Adrenal gland (tissue), 12 donors: ENCODE data around the gene GDPD1. TPM values are rescaled to one million over a fixed set of nuclear protein-coding genes. Genes with fewer than 3 reads are reported as not detected.

Experiments used
- DNase-seq, 7 donors: peaks; one replicate each; pipeline ENCODE4 v3.0.0-alpha.2; 2019 to 2020
- H3K27ac ChIP-seq, 5 donors: fragments of 200-600 bp; sonication (generic) in 4 of 5; 1 replicate in 3 of 5; 2 replicates in 2 of 5; pipeline versions ENCODE4 v1.5.1 to v1.8.0; 2016 to 2020; ENCODE audit warnings: mild to moderate bottlenecking in 1 of 5
- H3K27me3 ChIP-seq: fragments of 200-600 bp; 2 replicates; pipeline ENCODE4 v1.8.0; 2021
- H3K36me3 ChIP-seq, 2 donors: fragments of 200-600 bp; replicated peaks in 1 of 2; 1 replicate in 1 of 2; 2 replicates in 1 of 2; pipeline versions ENCODE4 v1.5.1 to v1.8.0; 2018 to 2022
- H3K4me1 ChIP-seq, 2 donors: fragments of 200-600 bp; replicated peaks in 1 of 2; 1 replicate in 1 of 2; 2 replicates in 1 of 2; pipeline versions ENCODE4 v1.5.1 to v1.8.0; 2018 to 2021
- H3K4me3 ChIP-seq, 4 donors: fragments of 200-600 bp; sonication (generic) in 3 of 4; one replicate each; pipeline ENCODE4 v1.5.1; 2016 to 2018
- H3K9me3 ChIP-seq, 3 donors: fragments of 200-600 bp; sonication (generic) in 1 of 3; replicated peaks in 1 of 3; 1 replicate in 2 of 3; 2 replicates in 1 of 3; pipeline versions ENCODE4 v1.5.1 to v1.8.0; 2016 to 2021
- CTCF ChIP-seq, 6 experiments: fragments of 450-650 bp in 4 of 6; fragments of 200-600 bp in 2 of 6; sonication (generic) in 1 of 6; IDR thresholded peaks; 1 replicate in 5 of 6; 2 replicates in 1 of 6; pipeline versions ENCODE4 v1.5.1 to v1.8.0; 2016 to 2021; ENCODE audit warnings: antibody characterized with exemption in 6 of 6, mild to moderate bottlenecking in 2 of 6, moderate library complexity in 1 of 6
- POLR2A ChIP-seq, 2 donors: fragments of 450-650 bp; IDR thresholded peaks; one replicate each; pipeline ENCODE4 v1.6.1; 2017; ENCODE audit warnings: antibody characterized with exemption in 2 of 2, mild to moderate bottlenecking in 2 of 2, moderate library complexity in 1 of 2
- WGBS, 4 donors: extraction: QIAGEN DNeasy Blood & Tissue Kit in 2 of 4; methylation state at CpG; one replicate each; pipeline versions ENCODE4 v1.1.5 to v1.1.7; 2013 to 2017; 5-methylcytosine and 5-hydroxymethylcytosine counted together
- intact Hi-C, 2 donors: fragments of 100-400 bp; cut with DNase I; formaldehyde crosslinking; loops; one replicate each; pipeline versions ENCODE4 v1.14.1 to v1.15.0; 2022 to 2023
- polyA plus RNA-seq, 3 donors: library from polyadenylated mRNA; stranded (reverse); fragments of 200-250 nt in 2 of 3; fragments of 350-450 nt in 1 of 3; fragmentation: Illumina TruSeq in 1 of 3; extraction: RNeasy Lipid Tissue Mini Kit (QIAGEN cat#74804) in 1 of 3; gene quantifications; one replicate each; pipeline ENCODE4 v1.2.3, GENCODE V29; 2013 to 2014
- small RNA-seq, 2 donors: library from RNA; depleted of rRNA; stranded (forward); fragments of <200 nt; gene quantifications; one replicate each; pipeline ENCODE3, GENCODE V24; 2016
- total RNA-seq, 9 donors: library from RNA; depleted of rRNA in 4 of 9; stranded (reverse); fragments of >200 nt in 4 of 9; fragments of 120-200 nt in 1 of 9; fragmentation: NEBNext Ultra II Directional in 1 of 9; extraction: Animal tissue kit (Norgen Biotek cat#: 25700) in 1 of 9; gene quantifications; one replicate each; pipeline versions ENCODE4 v1.1.0 to v1.2.4, GENCODE V29; 2013 to 2023
- donor health status: healthy with polysubstance abuse.
- donor health status: Bipolar disorder and iron deficiency.
- donor health status: DM: yes; HTN: yes; CAD: no.
- donor health status: DM: no; HTN: no; CAD: no.
- donor health status: DM: no; HTN: no; CAD: no.
- donor health status: DM: yes; HTN: yes; CAD: no.

Gene GDPD1
- total and polyA plus RNA-seq, 12 donors = 0.36 to 6.1 (median 2.3) TPM

GRCh38 chr17:59315866-59316265 is 95.6 kb downstream of the GDPD1 start:
- Histone ChIP-seq H3K9me3 (no peaks in the 10 kb centered on the region), H3K4me1 (no peaks in the 10 kb centered on the region), H3K27ac (no peak overlapping the region), H3K4me3 (no peak overlapping the region), H3K36me3 (no peaks in the 10 kb centered on the region), H3K27me3 (no peaks in the 10 kb centered on the region)
- peak in 1 of 7 donors; percentile 41 for DNase-seq
- 60 to 79% (median 73%) methylated on average over 4 of the region's 4 CpGs for WGBS, 4 donors
- intact Hi-C loops = no loop called here
- TF ChIP-seq POLR2A (IDR thresholded peaks at IDR 0.05) (no peak), CTCF (IDR thresholded peaks at IDR 0.05) (no peak)

Small RNA genes within 50 kb of the gene (small RNA-seq; reads per million reads assigned to genes)
- gene RF00019 = 0 reads per million in 2 donors
- gene SNRPGP17 = 0 reads per million in 2 donors

Other genes with a start within 250 kb of the GDPD1 start
- gene TRIM37, start 113.6 kb upstream of the GDPD1 start, total RNA-seq = 10 to 100 TPM; 18.0 to 37.2 (median 25.0) TPM
- gene TRIM37, start 113.6 kb upstream of the GDPD1 start, polyA plus RNA-seq = 10 to 100 TPM in 1 of 3 donors, 1 to 10 TPM in 2; 6.0 to 31.0 (median 8.4) TPM
- 10 to 100 TPM; 11.7 to 36.3 (median 21.9) TPM for gene SKA2, start 65.3 kb upstream of the GDPD1 start, total RNA-seq
- 10 to 100 TPM; 27.9 to 45.8 (median 37.4) TPM for gene SKA2, start 65.3 kb upstream of the GDPD1 start, polyA plus RNA-seq
- 1 to 10 TPM; 1.2 to 5.7 (median 2.3) TPM for gene PRR11, start 64.8 kb upstream of the GDPD1 start, total RNA-seq
- gene PRR11, start 64.8 kb upstream of the GDPD1 start, polyA plus RNA-seq = 1 to 10 TPM in 1 of 3 donors, under 1 TPM in 2; 0.16 to 1.6 (median 0.34) TPM
- 10 to 100 TPM; 13.2 to 23.5 (median 16.1) TPM for gene SMG8, start 10.5 kb upstream of the GDPD1 start, total RNA-seq
- 10 to 100 TPM in 1 of 3 donors, 1 to 10 TPM in 2; 1.9 to 16.3 (median 2.1) TPM for gene SMG8, start 10.5 kb upstream of the GDPD1 start, polyA plus RNA-seq
- 10 to 100 TPM in 8 of 9 donors, 1 to 10 TPM in 1; 5.8 to 33.5 (median 27.6) TPM for gene YPEL2, start 111.1 kb downstream of the GDPD1 start, total RNA-seq
- 1 to 10 TPM; 6.0 to 7.9 (median 6.1) TPM for gene YPEL2, start 111.1 kb downstream of the GDPD1 start, polyA plus RNA-seq